Thyroid gland (tissue), 4 donors: ENCODE measurements around the gene SRGAP2.
"Not testable (repeated sequence)": the region's sequence is repeated elsewhere in the genome, so short reads cannot be mapped to it uniquely, and the experiment has no call there.

ENCODE experiments used
- CTCF ChIP-seq, 6 experiments: fragments of 200-600 bp in 3 of 6; fragments of 450-650 bp in 3 of 6; sonication (generic) in 3 of 6; IDR thresholded peaks; one replicate each; pipeline ENCODE4 v1.5.1; 2016 to 2019; ENCODE audit warnings: antibody characterized with exemption in 6 of 6, mild to moderate bottlenecking in 2 of 6, inconsistent platforms in 1 of 6, moderate library complexity in 1 of 6
- POLR2A ChIP-seq, 2 donors: fragments of 450-650 bp; IDR thresholded peaks; one replicate each; pipeline ENCODE4 v1.6.1; 2017; ENCODE audit warnings: antibody characterized with exemption in 2 of 2, mild to moderate bottlenecking in 2 of 2, moderate library complexity in 1 of 2

GRCh38 chr1:206204871-206205270 is 1.5 kb downstream of the SRGAP2 start:
- not testable (repeated sequence) for TF ChIP-seq CTCF, POLR2A (IDR thresholded peaks at IDR 0.05)
